Embryonic facial prominence (tissue), 1 donor: ENCODE results near the gene HBB.
"Not testable (repeated sequence)": the region's sequence is repeated elsewhere in the genome, so short reads cannot be mapped to it uniquely, and the experiment has no call there.

ENCODE experiments used
- DNase-seq: peaks from one replicate; pipeline ENCODE4 v3.0.0-alpha.2; 2016; ENCODE audit errors: extremely low spot score

The HBB gene

DNA sequence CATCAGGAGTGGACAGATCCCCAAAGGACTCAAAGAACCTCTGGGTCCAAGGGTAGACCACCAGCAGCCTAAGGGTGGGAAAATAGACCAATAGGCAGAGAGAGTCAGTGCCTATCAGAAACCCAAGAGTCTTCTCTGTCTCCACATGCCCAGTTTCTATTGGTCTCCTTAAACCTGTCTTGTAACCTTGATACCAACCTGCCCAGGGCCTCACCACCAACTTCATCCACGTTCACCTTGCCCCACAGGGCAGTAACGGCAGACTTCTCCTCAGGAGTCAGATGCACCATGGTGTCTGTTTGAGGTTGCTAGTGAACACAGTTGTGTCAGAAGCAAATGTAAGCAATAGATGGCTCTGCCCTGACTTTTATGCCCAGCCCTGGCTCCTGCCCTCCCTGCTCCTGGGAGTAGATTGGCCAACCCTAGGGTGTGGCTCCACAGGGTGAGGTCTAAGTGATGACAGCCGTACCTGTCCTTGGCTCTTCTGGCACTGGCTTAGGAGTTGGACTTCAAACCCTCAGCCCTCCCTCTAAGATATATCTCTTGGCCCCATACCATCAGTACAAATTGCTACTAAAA lies at the start of gene HBB:
TSS of gene HBB (minus strand) at position 340 of the 579 bp plus-strand sequence. CDS start at position 290, 50 bp downstream.
- peak; percentile 100 for DNase-seq

DNA sequence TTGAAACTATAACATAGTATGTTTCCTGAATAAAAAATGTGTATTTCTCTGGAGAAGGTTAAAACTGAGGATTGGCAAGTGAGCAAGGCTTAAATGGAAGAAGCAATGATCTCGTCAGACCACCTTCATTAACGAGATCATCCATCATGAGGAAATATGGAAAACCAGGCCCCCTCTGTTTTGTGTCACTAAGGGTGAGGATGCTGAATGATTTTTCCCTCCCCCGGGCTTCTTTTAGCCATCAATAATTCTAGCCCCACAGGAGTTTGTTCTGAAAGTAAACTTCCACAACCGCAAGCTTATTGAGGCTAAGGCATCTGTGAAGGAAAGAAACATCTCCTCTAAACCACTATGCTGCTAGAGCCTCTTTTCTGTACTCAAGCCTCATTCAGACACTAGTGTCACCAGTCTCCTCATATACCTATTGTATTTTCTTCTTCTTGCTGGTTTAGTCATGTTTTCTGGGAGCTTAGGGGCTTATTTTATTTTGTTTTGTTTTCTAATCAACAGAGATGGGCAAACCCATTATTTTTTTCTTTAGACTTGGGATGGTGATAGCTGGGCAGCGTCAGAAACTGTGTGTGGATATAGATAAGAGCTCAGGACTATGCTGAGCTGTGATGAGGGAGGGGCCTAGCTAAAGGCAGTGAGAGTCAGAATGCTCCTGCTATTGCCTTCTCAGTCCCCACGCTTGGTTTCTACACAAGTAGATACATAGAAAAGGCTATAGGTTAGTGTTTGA lies 48.7 kb upstream of the HBB start:
- DNase-seq = no peak

DNA sequence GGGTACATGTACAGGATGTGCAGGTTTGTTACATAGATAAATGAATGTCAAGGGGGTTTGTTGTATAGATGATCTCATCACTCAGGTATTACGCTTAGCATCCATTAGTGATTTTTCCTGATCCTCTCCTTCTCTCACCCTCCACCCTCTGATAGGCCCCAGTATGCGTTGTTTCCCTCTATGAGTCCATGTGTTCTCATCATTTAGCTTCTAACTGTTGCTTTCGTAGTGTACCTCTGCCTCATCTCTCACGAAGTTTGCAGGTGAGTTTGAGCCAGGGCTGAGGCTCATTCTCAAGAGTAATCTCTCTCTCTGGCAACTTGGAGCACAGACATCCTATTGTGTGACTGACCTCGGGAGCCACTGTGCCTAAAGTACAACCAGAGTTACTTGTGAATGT lies 47.5 kb upstream of the HBB start:
- no peak for DNase-seq

DNA sequence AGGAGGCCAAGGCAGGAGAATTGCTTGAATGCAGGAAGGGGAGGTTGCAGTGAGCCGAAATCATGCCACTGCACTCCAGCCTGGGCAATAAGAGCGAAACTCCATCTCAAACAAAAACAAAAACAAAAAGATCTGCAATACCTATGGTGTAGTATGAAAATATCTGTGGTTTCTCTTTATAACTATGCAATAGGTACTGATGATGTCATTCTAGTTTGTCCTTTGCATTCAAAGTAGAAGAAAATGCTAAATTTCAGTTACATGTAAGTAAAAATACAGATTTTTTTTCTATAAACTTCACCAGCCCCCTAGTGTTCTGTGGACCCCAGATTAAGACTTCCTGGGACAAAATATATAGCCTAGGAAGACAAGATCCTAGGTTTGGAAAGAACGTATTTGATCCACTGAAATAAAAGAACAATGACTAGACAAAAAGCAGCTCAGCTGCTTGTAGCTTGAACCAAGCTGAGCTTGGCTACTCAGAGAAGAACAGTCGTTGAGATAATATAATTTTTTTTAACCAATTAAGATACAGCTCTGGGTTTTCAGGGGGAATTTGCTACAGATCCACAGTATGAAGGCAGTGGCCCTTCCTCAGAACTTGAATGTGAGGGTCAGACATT lies 45.6 kb upstream of the HBB start:
- no peak for DNase-seq

DNA sequence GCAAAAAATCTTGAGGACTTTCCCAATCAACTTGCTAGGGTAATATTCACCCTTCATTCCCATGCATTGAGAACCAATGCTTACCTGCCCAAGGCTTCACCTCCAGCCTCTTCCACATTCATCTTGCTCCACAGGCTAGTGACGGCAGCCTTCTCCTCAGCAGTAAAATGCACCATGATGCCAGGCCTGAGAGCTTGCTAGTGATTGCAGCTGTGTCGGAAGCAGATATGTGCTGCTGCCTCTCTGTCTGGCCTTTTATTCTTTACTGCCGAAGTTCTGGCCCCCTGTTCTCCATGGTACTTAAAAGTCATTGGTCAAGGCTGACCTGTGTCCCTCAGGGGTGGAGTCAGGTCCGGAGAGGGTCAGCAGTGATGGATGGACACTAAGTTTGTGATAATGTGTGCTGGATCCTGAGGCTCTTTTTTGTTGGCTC lies 42.9 kb upstream of the HBB start, which contains the start of gene HBE1:
TSS of gene HBE1 (minus strand) at position 231 of the 433 bp plus-strand sequence. CDS start at position 176, 55 bp downstream.
- DNase-seq = no peak

DNA sequence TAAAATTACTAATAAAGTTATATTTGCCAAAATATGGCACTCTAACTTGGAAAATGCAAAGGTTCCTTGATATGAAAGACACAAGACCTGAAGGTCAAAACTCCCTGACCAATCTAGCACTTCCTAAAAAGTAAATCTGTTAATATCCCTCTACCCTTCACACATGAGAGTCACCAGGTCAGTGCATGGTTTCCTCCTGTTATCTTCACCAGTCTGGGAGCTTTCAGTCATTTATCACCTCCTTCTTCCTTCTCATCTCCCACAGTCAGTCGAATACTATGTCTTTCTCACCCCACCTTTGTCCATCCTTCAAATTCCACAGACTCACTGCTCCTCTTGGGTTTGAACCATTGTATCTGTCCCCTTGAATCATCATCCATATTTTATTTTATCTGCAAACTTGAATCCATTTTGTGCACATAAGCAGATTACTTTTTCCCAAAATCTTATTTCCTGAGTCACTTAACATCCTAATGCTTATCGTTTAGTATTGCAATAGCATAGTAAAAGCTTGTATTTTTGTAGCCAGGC lies 40.2 kb upstream of the HBB start:
- DNase-seq = no peak

DNA sequence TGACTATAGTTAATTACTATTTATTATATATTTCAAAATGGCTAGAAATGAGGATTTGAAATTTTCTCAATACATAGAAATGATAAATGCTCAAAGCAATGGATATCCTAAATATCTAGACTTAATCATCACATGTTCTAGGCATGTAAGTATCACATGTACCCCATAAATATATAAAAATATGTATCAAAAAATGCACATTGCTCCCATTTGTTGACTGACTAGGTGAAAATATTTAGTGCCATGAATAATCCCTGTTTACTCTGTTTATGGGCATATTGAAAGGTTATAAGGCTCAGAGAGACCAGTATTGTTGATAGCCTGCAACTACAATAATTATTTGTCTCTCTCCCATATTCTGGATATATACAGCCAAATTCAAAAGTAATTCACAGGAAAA lies 39.7 kb upstream of the HBB start:
- no peak for DNase-seq

DNA sequence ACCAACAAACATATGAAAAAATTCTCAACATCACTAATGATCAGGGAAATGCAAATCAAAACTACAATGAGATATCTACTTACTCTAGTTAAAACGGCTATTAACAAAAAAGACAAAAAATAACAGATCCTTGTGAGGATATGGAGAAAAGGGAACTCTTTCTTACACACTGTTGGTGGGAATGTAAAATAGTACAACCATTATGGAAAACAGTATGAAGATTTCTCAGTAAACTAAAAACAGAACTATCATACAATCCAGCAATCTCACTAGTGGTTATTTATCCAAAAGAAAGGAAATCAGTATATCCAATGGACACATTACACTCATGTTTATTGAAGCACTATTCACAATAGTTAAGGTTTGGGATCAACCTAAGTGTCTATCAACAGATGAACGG lies 39.0 kb upstream of the HBB start:
- no peak for DNase-seq

DNA sequence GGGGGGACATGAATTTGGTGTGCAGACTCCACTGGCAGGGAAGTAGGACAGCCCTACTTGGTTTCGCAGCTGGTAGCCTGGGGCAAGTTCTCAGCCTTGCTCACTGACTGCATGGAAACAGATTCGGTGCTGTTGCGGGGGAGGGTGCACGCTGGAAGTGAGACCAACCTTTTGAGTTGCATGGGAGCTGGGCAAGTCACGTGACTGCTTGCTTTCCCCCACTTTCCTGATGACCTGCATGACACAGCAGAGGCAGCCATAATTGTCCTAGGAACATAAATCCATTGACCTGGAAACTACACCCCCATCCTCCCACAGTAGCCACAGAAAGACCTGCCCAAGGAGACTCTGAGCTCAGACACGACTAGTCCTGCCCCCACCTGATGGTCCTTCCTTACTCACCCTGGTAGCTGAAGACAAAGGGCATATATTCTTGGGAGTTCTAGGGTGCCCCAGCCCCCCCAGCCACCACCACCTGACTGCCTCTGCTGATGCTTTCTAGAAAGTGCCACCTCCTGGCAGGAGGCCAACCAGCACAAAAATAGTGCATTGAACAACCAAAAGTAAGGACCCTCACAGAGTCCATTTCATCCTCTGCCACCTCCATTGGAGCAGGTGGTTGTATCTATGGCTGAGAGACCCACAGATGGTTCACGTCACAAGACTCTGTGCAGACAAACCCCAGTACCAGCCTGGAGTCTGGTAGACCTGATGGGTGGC lies 31.8 kb upstream of the HBB start:
- DNase-seq = no peak

DNA sequence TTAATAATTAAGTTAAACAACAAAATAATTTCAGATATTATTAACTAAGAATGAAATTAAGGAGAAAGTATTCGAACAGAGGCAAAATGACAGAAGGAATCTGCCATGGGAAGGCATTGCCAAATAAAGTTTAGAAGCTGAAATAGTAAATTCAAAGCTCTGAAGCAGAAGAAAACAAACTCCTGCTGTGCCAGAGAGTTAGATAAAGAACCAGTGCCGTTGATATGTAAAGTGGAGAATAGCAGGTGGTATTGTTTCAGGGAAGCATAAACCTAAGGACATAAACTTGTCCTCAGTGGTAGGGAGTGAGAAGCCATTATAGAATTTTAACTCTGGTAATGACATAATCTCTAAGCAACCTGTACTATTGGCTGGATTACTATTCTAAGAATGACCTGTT lies 30.4 kb upstream of the HBB start:
- no peak for DNase-seq

DNA sequence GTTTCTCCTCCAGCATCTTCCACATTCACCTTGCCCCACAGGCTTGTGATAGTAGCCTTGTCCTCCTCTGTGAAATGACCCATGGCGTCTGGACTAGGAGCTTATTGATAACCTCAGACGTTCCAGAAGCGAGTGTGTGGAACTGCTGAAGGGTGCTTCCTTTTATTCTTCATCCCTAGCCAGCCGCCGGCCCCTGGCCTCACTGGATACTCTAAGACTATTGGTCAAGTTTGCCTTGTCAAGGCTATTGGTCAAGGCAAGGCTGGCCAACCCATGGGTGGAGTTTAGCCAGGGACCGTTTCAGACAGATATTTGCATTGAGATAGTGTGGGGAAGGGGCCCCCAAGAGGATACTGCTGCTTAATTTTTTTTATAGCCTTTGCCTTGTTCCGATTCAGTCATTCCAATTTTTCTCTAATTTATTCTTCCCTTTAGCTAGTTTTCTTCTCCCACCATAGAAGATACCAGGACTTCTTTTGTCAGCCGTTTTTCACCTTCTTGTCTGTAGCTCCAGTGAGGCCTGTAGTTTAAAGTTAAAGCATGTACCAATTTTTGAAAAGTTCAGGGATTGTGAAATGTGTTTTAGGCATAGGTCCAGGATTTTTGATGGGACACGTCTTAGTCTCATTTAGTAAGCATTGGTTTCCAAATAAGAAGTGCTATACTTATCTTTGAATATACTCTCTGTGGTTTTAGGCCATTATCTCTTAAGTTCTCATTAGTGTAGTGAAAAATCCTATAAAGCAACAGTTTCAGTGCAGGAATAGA lies 28.0 kb upstream of the HBB start, which contains the start of gene HBG2:
TSS of gene HBG2 (minus strand) at position 136 of the 768 bp plus-strand sequence. CDS start at position 83, 53 bp downstream.
- not testable (repeated sequence) for DNase-seq

DNA sequence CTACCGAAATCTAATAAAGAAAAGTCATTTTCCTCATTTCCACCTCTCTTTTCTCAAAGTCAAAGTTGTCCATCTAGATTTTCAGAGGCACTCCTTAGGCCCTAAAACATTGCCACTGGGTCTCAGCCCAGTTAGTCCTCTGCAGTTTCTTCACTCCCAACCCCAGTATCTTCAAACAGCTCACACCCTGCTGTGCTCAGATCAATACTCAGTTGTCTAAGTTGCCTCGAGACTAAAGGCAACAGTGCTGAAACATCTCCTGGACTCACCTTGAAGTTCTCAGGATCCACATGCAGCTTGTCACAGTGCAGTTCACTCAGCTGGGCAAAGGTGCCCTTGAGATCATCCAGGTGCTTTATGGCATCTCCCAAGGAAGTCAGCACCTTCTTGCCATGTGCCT lies 27.2 kb upstream of the HBB start:
- not testable (repeated sequence) for DNase-seq

DNA sequence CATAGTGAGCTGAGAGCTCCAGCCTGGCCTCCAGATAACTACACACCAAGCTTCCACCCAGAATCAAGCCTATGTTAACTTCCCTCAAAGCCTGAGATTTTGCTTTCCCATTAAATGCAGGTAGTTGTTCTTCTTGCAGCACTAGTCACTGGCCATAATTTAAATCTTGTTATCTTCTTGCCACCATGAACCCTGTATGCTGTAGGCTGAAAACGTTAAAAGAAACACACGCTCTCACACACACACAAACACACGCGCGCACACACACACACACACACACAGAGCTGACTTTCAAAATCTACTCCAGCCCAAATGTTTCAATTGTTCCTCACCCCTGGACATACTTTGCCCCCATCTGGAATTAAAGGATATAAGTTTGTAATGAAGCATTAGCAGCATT lies 26.6 kb upstream of the HBB start:
- DNase-seq = not testable (repeated sequence)

DNA sequence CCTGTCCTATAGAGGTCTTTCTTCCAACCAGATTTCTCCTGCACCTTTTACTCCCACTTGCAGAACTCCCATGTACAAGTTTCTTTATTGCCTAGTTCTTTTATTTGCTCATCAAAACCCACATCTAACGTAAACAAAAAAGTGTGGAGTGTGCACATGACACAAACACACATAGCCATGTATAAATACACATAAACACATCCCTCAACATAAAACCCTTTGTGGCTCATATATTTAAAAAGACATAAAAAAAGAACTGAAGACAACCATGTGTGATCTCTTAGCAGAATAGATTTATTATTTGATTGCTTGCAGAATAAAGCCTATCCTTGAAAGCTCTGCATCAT lies 26.0 kb upstream of the HBB start:
- no peak for DNase-seq

DNA sequence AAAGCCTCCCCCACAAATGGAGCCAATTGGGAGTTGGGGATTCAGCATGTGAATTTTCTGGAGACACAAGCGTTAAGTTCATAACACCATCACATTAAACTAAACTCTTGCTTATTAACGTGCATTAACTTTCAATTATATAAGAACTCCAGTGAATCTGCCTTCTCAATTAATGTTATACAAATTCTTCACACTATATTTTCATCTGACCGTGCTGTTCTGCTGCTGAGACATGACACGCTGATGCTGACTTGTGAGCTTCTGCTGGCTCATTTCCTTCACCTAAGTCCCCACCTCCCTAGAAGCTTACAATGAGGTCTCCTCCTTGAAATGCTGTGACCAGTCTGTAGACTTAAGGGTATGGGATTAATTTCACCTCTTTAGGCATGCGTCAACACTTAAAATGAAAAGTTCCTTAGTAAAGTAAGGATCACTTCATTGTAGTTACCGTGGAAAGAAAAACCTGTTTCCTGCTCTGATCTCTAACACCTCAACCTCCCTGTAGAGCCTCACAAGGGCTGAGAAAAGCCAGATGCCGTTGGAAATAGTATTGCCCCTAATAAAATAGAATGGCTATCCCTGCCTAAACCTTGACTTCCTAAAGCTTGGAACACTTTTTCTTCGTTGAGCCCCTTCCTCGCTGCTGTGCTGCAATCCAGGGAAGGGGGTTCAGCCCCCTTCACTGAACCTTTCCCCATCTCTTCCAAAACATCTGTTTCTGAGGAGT lies 25.5 kb upstream of the HBB start:
- no peak for DNase-seq

DNA sequence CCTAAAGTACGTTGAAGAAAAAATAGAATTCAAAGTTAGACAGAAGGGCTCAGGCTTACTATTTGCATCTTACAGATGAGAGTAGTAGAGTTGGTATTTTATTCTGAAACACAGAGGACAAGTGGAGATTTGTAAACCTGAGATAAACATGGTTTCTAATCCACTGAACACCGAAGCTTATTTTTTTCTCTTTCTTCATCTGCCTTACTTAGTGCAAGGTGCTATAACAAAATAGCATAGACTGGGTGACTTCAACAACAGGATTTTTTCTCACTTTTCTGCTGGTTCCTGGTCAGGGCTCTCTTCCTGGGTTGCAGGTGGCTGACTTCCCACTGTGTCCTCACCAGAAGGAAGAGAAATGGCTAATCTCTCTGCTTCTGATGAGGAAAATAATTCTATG lies 24.9 kb upstream of the HBB start:
- DNase-seq = no peak

DNA sequence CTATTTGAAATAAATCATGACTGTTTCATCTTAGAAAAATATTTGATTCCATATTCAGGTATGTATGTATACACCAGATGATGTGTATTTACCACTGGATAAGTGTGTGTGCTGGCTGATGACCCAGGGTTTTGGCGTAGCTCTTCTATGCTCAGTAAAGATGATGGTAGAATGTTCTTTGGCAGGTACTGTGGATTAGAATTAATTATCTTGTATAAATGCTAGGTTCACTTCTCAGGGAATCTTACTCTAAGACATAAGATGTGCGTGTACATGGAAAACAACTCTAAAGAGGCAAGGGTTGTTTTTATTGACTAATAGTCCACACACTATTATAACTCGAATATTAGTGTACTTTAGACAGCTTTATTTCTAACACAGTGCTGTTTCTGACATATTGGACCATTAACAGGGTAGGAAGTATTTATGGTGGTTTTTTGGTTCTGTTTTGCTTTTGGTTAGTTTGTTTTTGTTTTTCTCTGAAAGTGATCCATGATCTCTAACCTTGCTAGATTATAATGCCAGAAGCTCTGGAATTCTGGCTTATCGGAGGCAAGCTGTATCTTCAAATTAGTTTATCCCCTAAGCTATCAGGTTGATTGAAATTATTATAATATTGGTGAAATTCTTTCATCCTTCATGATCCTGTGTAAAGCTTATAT lies 23.8 kb upstream of the HBB start:
- DNase-seq = no peak

DNA sequence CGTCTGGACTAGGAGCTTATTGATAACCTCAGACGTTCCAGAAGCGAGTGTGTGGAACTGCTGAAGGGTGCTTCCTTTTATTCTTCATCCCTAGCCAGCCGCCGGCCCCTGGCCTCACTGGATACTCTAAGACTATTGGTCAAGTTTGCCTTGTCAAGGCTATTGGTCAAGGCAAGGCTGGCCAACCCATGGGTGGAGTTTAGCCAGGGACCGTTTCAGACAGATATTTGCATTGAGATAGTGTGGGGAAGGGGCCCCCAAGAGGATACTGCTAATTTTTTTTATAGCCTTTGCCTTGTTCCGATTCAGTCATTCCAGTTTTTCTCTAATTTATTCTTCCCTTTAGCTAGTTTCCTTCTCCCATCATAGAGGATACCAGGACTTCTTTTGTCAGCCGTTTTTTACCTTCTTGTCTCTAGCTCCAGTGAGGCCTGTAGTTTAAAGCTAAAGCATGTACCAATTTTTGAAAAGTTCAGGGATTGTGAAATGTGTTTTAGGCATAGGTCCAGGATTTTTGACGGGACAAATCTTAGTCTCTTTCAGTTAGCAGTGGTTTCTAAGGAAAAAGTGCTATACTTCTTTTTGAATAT lies 23.0 kb upstream of the HBB start, which contains the start of gene HBG1:
TSS of gene HBG1 (minus strand) at position 51 of the 590 bp plus-strand sequence. CDS start 53 bp downstream, outside the sequence.
- DNase-seq = not testable (repeated sequence)

DNA sequence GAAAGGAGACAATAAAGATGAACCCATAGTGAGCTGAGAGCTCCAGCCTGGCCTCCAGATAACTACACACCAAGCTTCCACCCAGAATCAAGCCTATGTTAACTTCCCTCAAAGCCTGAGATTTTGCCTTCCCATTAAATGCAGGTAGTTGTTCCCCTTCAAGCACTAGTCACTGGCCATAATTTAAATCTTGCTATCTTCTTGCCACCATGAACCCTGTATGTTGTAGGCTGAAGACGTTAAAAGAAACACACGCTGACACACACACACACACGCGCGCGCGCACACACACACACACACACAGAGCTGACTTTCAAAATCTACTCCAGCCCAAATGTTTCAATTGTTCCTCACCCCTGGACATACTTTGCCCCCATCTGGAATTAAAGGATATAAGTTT lies 21.6 kb upstream of the HBB start:
- not testable (repeated sequence) for DNase-seq
